ENCODE measurements around the gene KIF4A.

Gene KIF4A

GRCh38 chrX:70252491-70252890 lies 37.4 kb upstream of the KIF4A start:
- Histone ChIP-seq H3K9me2 (replicated peaks; ENCODE audit: insufficient read depth, low read length) (no peaks in the 10 kb centered on the region), H3K27ac (ENCODE audit: low read length) (no peak overlapping the region), H3K79me2 (ENCODE audit: low read length) (no peaks in the 10 kb centered on the region), H3K27me3 (replicated peaks; ENCODE audit: insufficient read depth, low read length) (no peaks in the 10 kb centered on the region), H3F3A (ENCODE audit: insufficient read depth, low read length) (no peaks in the 10 kb centered on the region), H3K36me3 (replicated peaks; ENCODE audit: insufficient read depth, low read length) (no peaks in the 10 kb centered on the region), H3K4me3 (ENCODE audit: low read length) (no peak overlapping the region), H2AFZ (ENCODE audit: low read length) (no peak overlapping the region), H3K4me1 (ENCODE audit: low read length) (no peaks in the 10 kb centered on the region), H3K9ac (ENCODE audit: low read length) (no peak overlapping the region), H4K20me1 (ENCODE audit: insufficient read depth, low read length) (no peaks in the 10 kb centered on the region), H3K9me3 (replicated peaks; ENCODE audit: insufficient read depth, low read length) (no peaks in the 10 kb centered on the region), H3K4me2 (ENCODE audit: low read depth, low read length) (no peak overlapping the region)
- TF ChIP-seq CTCF (IDR thresholded peaks at IDR 0.05; ENCODE audit: low read length) (no peak), EZH2phosphoT487 (IDR thresholded peaks at IDR 0.05; ENCODE audit: low read length) (no peak), EZH2 (optimal IDR thresholded peaks at IDR 0.05; ENCODE audit: low read depth, low read length) (no peak)
- DNase-seq = no peak

GRCh38 chrX:70253377-70254062 lies 36.4 kb upstream of the KIF4A start:
- no peaks in the 10 kb centered on the region for H3K79me2 ChIP-seq (ENCODE audit: low read length)
- H3K36me3 ChIP-seq (replicated peaks; ENCODE audit: insufficient read depth, low read length) = no peaks in the 10 kb centered on the region
- no peak for DNase-seq
- no peaks in the 10 kb centered on the region for H3K9me2 ChIP-seq (replicated peaks; ENCODE audit: insufficient read depth, low read length)
- no peak overlapping the region for H3K4me3 ChIP-seq (ENCODE audit: low read length)
- no peaks in the 10 kb centered on the region for H3K27me3 ChIP-seq (replicated peaks; ENCODE audit: insufficient read depth, low read length)
- no peak for TF ChIP-seq EZH2 (optimal IDR thresholded peaks at IDR 0.05; ENCODE audit: low read depth, low read length)
- TF ChIP-seq EZH2phosphoT487 (IDR thresholded peaks at IDR 0.05; ENCODE audit: low read length) = no peak
- TF ChIP-seq CTCF (IDR thresholded peaks at IDR 0.05; ENCODE audit: low read length) = no peak
- no peaks in the 10 kb centered on the region for H3K9me3 ChIP-seq (replicated peaks; ENCODE audit: insufficient read depth, low read length)
- no peak overlapping the region for H3K27ac ChIP-seq (ENCODE audit: low read length)
- H3K4me1 ChIP-seq (ENCODE audit: low read length) = no peaks in the 10 kb centered on the region
- H3K4me2 ChIP-seq (ENCODE audit: low read depth, low read length) = no peak overlapping the region
- H3K9ac ChIP-seq (ENCODE audit: low read length) = no peak overlapping the region
- H4K20me1 ChIP-seq (ENCODE audit: insufficient read depth, low read length) = no peaks in the 10 kb centered on the region
- H2AFZ ChIP-seq (ENCODE audit: low read length) = no peak overlapping the region
- H3F3A ChIP-seq (ENCODE audit: insufficient read depth, low read length) = no peaks in the 10 kb centered on the region

GRCh38 chrX:70254063-70254400 lies 35.9 kb upstream of the KIF4A start:
- H3K27me3 ChIP-seq (replicated peaks; ENCODE audit: insufficient read depth, low read length) = no peaks in the 10 kb centered on the region
- no peak overlapping the region for H2AFZ ChIP-seq (ENCODE audit: low read length)
- H3K27ac ChIP-seq (ENCODE audit: low read length) = no peak overlapping the region

More at GRCh38 chrX:70254063-70254400, 35.9 kb upstream of the KIF4A start:
- Histone ChIP-seq H3K79me2 (ENCODE audit: low read length) (no peaks in the 10 kb centered on the region), H3K9me3 (replicated peaks; ENCODE audit: insufficient read depth, low read length) (no peaks in the 10 kb centered on the region), H3K36me3 (replicated peaks; ENCODE audit: insufficient read depth, low read length) (no peaks in the 10 kb centered on the region), H3K4me3 (ENCODE audit: low read length) (no peak overlapping the region), H4K20me1 (ENCODE audit: insufficient read depth, low read length) (no peaks in the 10 kb centered on the region), H3F3A (ENCODE audit: insufficient read depth, low read length) (no peaks in the 10 kb centered on the region), H3K9me2 (replicated peaks; ENCODE audit: insufficient read depth, low read length) (no peaks in the 10 kb centered on the region), H3K4me1 (ENCODE audit: low read length) (no peaks in the 10 kb centered on the region), H3K4me2 (ENCODE audit: low read depth, low read length) (no peak overlapping the region), H3K9ac (ENCODE audit: low read length) (no peak overlapping the region)
- TF ChIP-seq EZH2 (optimal IDR thresholded peaks at IDR 0.05; ENCODE audit: low read depth, low read length) (no peak), EZH2phosphoT487 (IDR thresholded peaks at IDR 0.05; ENCODE audit: low read length) (no peak), CTCF (IDR thresholded peaks at IDR 0.05; ENCODE audit: low read length) (no peak)
- DNase-seq = no peak

Data from MM.1S (cell line).